Measurements from ENCODE around the gene GZMH. TPM values are rescaled to one million over a fixed set of nuclear protein-coding genes. Genes with fewer than 3 reads are reported as not detected.

Gene GZMH
- total RNA-seq, 1 experiment from 2014 or later = not detected

DNA sequence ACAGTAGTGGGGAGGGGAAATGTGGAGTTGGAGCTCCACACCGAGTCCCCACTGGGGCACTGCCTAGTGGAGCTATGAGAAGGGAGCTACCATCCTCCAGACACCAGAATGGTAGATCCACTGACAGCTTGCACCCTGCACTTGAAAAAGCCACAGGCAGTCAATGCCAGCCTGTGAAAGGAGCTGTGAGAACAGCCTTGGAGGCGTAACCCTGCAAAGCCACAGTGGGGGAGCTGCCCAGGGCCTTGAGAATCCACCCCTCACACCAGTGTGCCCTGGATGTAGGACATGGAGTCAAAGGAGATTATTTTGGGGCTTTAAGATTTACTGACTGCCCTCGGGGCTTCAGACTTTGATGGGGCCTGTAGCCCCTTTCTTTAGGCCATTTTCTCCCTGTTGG, 46.0 kb downstream of the GZMH start:
- H3K4me1 ChIP-seq (replicated peaks; ENCODE audit: insufficient read depth) = no peaks in the 10 kb centered on the region
- H4K20me1 ChIP-seq (ENCODE audit: insufficient read depth) = no peaks in the 10 kb centered on the region
- no peaks in the 10 kb centered on the region for H3K36me3 ChIP-seq (ENCODE audit: low read depth)
- H3K79me2 ChIP-seq (ENCODE audit: low read depth) = no peaks in the 10 kb centered on the region
- H3K27me3 ChIP-seq (ENCODE audit: insufficient read depth, low read depth) = peaks cover 6% of the 10 kb centered on the region; the same call in 1 of the 2 replicates
- no peak overlapping the region for H3K4me2 ChIP-seq
- TF ChIP-seq EZH2 (IDR thresholded peaks at IDR 0.05; ENCODE audit: low read depth) = no peak
- TF ChIP-seq, protein P1, sequence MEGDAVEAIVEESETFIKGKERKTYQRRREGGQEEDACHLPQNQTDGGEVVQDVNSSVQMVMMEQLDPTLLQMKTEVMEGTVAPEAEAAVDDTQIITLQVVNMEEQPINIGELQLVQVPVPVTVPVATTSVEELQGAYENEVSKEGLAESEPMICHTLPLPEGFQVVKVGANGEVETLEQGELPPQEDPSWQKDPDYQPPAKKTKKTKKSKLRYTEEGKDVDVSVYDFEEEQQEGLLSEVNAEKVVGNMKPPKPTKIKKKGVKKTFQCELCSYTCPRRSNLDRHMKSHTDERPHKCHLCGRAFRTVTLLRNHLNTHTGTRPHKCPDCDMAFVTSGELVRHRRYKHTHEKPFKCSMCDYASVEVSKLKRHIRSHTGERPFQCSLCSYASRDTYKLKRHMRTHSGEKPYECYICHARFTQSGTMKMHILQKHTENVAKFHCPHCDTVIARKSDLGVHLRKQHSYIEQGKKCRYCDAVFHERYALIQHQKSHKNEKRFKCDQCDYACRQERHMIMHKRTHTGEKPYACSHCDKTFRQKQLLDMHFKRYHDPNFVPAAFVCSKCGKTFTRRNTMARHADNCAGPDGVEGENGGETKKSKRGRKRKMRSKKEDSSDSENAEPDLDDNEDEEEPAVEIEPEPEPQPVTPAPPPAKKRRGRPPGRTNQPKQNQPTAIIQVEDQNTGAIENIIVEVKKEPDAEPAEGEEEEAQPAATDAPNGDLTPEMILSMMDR (conservative IDR thresholded peaks at IDR 0.05) = no peak
- no peak overlapping the region for H3K27ac ChIP-seq
- H3K4me3 ChIP-seq = no peak overlapping the region
- no TSS peak for BruUV-seq (replicated peaks)
- no peaks in the 10 kb centered on the region for H3F3A ChIP-seq (ENCODE audit: insufficient read depth, low read depth)
- no peak overlapping the region for H2AFZ ChIP-seq
- intact Hi-C loops (cut with micrococcal nuclease; ENCODE audit: unreplicated experiment) = no loop called here
- H3K9me2 ChIP-seq (ENCODE audit: insufficient read depth) = no peaks in the 10 kb centered on the region
- no peak for DNase-seq
- ChIA-PET CTCF (no interaction called here), POLR2A (ENCODE audit: unreplicated experiment) (no interaction called here)
- H3K9me3 ChIP-seq (ENCODE audit: insufficient read depth, low read depth) = no peaks in the 10 kb centered on the region

DNA sequence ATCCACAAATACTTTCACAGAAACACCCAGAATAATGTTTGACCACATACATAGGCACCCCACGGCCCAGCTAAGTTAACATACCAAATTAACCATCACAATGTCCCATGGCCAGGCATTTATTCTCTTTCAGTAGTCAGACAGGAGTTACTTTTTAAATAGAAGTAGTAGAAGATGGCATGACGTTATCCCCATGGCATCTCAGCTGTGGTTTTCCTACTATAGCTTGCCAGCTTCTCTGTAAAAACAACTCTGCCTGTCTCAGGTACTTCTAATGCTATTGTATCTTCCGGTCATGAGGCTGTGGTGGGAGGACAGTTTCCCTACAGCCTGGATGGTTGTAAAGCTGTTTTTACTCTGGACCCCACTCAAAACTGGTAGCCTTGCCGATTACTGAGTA, 52.7 kb downstream of the GZMH start:
- no peak overlapping the region for H3K4me3 ChIP-seq
- no peaks in the 10 kb centered on the region for H3K9me3 ChIP-seq (ENCODE audit: insufficient read depth, low read depth)
- H3K79me2 ChIP-seq (ENCODE audit: low read depth) = no peaks in the 10 kb centered on the region
- no peaks in the 10 kb centered on the region for H4K20me1 ChIP-seq (ENCODE audit: insufficient read depth)
- no peaks in the 10 kb centered on the region for H3K9me2 ChIP-seq (ENCODE audit: insufficient read depth)
- H3F3A ChIP-seq (ENCODE audit: insufficient read depth, low read depth) = no peaks in the 10 kb centered on the region
- no peak overlapping the region for H3K27ac ChIP-seq
- no peaks in the 10 kb centered on the region for H3K4me1 ChIP-seq (replicated peaks; ENCODE audit: insufficient read depth)
- intact Hi-C loops (cut with micrococcal nuclease; ENCODE audit: unreplicated experiment) = no loop called here
- no peak for DNase-seq
- no peak overlapping the region for H3K4me2 ChIP-seq
- TF ChIP-seq, protein P1 (conservative IDR thresholded peaks at IDR 0.05) = no peak
- no peak for TF ChIP-seq EZH2 (IDR thresholded peaks at IDR 0.05; ENCODE audit: low read depth)
- ChIA-PET POLR2A (ENCODE audit: unreplicated experiment) (no interaction called here), CTCF (no interaction called here)
- H3K27me3 ChIP-seq (ENCODE audit: insufficient read depth, low read depth) = peaks cover 10% of the 10 kb centered on the region; the same call in 1 of the 2 replicates
- BruUV-seq (replicated peaks) = no TSS peak
- H3K36me3 ChIP-seq (ENCODE audit: low read depth) = no peaks in the 10 kb centered on the region
- no peak overlapping the region for H2AFZ ChIP-seq

Other genes starting within 250 kb of the GZMH start
- 48.3 and 76.3 TPM in 2 replicates for gene NFATC4, start 241.5 kb downstream of the GZMH start, total RNA-seq (2021)
- 15.1 and 17.7 TPM in 2 replicates for gene NYNRIN, start 210.7 kb downstream of the GZMH start, total RNA-seq (2021)
- 7.6 and 8.3 TPM in 2 replicates for gene CBLN3, start 180.0 kb downstream of the GZMH start, total RNA-seq (2021)
- gene KHNYN, start 179.7 kb downstream of the GZMH start, total RNA-seq (2021) = 51.5 and 53.4 TPM in 2 replicates
- 14.8 and 17.2 TPM in 2 replicates for gene SDR39U1, start 166.9 kb downstream of the GZMH start, total RNA-seq (2021)
- gene CMA1, start 101.4 kb downstream of the GZMH start, total RNA-seq (2021) = not detected in 2 replicates
- not detected in 2 replicates for gene CTSG, start 33.4 kb downstream of the GZMH start, total RNA-seq (2021)
- not detected in 2 replicates for gene GZMB, start 24.5 kb upstream of the GZMH start, total RNA-seq (2021)